Fibroblast of lung (primary cell): ENCODE results near the gene FCGR3A. TPM values are rescaled to one million over a fixed set of nuclear protein-coding genes. Genes with fewer than 3 reads are reported as not detected.
"Not testable (repeated sequence)": the region's sequence is repeated elsewhere in the genome, so short reads cannot be mapped to it uniquely, and the experiment has no call there.

Experiments used
- DNase-seq, 2 donors: peaks; one replicate each; pipeline versions ENCODE4 v3.0.0 to v3.0.0-alpha.2; 2010; ENCODE audit warnings: low read depth in 2 of 2
- H2AFZ ChIP-seq: 2 replicates; pipeline ENCODE4 v1.5.1; 2012; ENCODE audit warnings: low read length, control low read depth, inconsistent platforms
- H3K27ac ChIP-seq: 2 replicates; pipeline ENCODE4 v1.5.1; 2011; ENCODE audit warnings: low read length, control low read depth; ENCODE audit not compliant: insufficient read depth
- H3K27me3 ChIP-seq: 2 replicates; pipeline ENCODE4 v1.5.1; 2011; ENCODE audit warnings: mild to moderate bottlenecking, low read length; ENCODE audit not compliant: control insufficient read depth, insufficient read depth
- H3K36me3 ChIP-seq: 2 replicates; pipeline ENCODE4 v1.5.1; 2011; ENCODE audit warnings: low read length; ENCODE audit not compliant: control insufficient read depth, insufficient read depth
- H3K4me1 ChIP-seq: 2 replicates; pipeline ENCODE4 v1.5.1; 2011; ENCODE audit warnings: low read length; ENCODE audit not compliant: control insufficient read depth, insufficient read depth; ENCODE audit errors: extremely low read depth
- H3K4me2 ChIP-seq: 2 replicates; pipeline ENCODE4 v1.5.1; 2011; ENCODE audit warnings: low read length, control low read depth; ENCODE audit not compliant: insufficient read depth; ENCODE audit errors: extremely low read depth
- H3K4me3 ChIP-seq, 4 experiments: fragments of 200-600 bp in 1 of 4; sonication (generic) in 1 of 4; replicated peaks in 1 of 4; 2 replicates each; pipeline ENCODE4 v1.5.1; 2011 to 2016; ENCODE audit warnings: low read length in 4 of 4, low read depth in 3 of 4, mild to moderate bottlenecking in 3 of 4, control low read depth in 2 of 4, inconsistent platforms in 1 of 4, mixed read lengths in 1 of 4; ENCODE audit not compliant: insufficient read depth in 1 of 4; ENCODE audit errors: control extremely low read depth in 1 of 4
- H3K79me2 ChIP-seq: 2 replicates; pipeline ENCODE4 v1.5.1; 2012; ENCODE audit warnings: mild to moderate bottlenecking, low read length, inconsistent platforms; ENCODE audit not compliant: control insufficient read depth, insufficient read depth
- H3K9ac ChIP-seq: 2 replicates; pipeline ENCODE4 v1.5.1; 2011; ENCODE audit warnings: mild to moderate bottlenecking, low read length, control low read depth; ENCODE audit not compliant: insufficient read depth
- H3K9me3 ChIP-seq: 2 replicates; pipeline ENCODE4 v1.5.1; 2012; ENCODE audit warnings: low read depth, low read length; ENCODE audit not compliant: control insufficient read depth, insufficient read depth
- H4K20me1 ChIP-seq: 2 replicates; pipeline ENCODE4 v1.5.1; 2011; ENCODE audit warnings: low read length; ENCODE audit not compliant: control insufficient read depth, insufficient read depth; ENCODE audit errors: extremely low read depth
- polyA plus RNA-seq, 2 donors: library from polyadenylated mRNA; depleted of rRNA in 1 of 2; stranded (reverse) in 1 of 2; unstranded in 1 of 2; fragments of >200 nt; gene quantifications; 2 replicates each; pipeline ENCODE4 v1.2.1, GENCODE V29; 2011 to 2012; ENCODE audit warnings: missing spikeins in 1 of 2
- total RNA-seq: library from RNA; depleted of rRNA; stranded (reverse); fragments of >200 nt; gene quantifications from 2 replicates; pipeline ENCODE4 v1.2.1, GENCODE V29; 2014

FCGR3A gene
- total and polyA plus RNA-seq, 2 donors (not counting 1 experiment from before 2014, with no cell fraction given), result not detected

GRCh38 chr1:161557506-161558450 is 8.2 kb upstream of the FCGR3A start:
- H2AFZ ChIP-seq, H3K27me3 ChIP-seq, H3K9ac ChIP-seq, H3K4me3 ChIP-seq, H3K4me2 ChIP-seq, H3K36me3 ChIP-seq, H3K9me3 ChIP-seq, DNase-seq, H3K27ac ChIP-seq, H3K79me2 ChIP-seq, H4K20me1 ChIP-seq, H3K4me1 ChIP-seq: not testable (repeated sequence)

GRCh38 chr1:161556990-161557389 is 7.4 kb upstream of the FCGR3A start:
- not testable (repeated sequence) for H3K4me3 ChIP-seq, H3K9ac ChIP-seq, H3K9me3 ChIP-seq, H3K4me2 ChIP-seq, H2AFZ ChIP-seq, H4K20me1 ChIP-seq, H3K79me2 ChIP-seq, H3K4me1 ChIP-seq, H3K27me3 ChIP-seq, H3K36me3 ChIP-seq, DNase-seq, H3K27ac ChIP-seq

GRCh38 chr1:161556143-161556542 is 6.5 kb upstream of the FCGR3A start:
- not testable (repeated sequence) for H4K20me1 ChIP-seq, H3K36me3 ChIP-seq, H3K9ac ChIP-seq, H2AFZ ChIP-seq, H3K27ac ChIP-seq, H3K4me1 ChIP-seq, H3K9me3 ChIP-seq, H3K4me2 ChIP-seq, DNase-seq, H3K4me3 ChIP-seq, H3K79me2 ChIP-seq, H3K27me3 ChIP-seq

GRCh38 chr1:161554815-161555417 is 5.3 kb upstream of the FCGR3A start:
- DNase-seq, H3K9me3 ChIP-seq, H3K36me3 ChIP-seq, H3K79me2 ChIP-seq, H2AFZ ChIP-seq, H3K4me1 ChIP-seq, H3K9ac ChIP-seq, H3K4me3 ChIP-seq, H3K4me2 ChIP-seq, H4K20me1 ChIP-seq, H3K27ac ChIP-seq, H3K27me3 ChIP-seq: not testable (repeated sequence)

GRCh38 chr1:161554340-161554739 is 4.7 kb upstream of the FCGR3A start:
- not testable (repeated sequence) for H3K9me3 ChIP-seq, H3K9ac ChIP-seq, DNase-seq, H2AFZ ChIP-seq, H3K36me3 ChIP-seq, H3K4me1 ChIP-seq, H4K20me1 ChIP-seq, H3K79me2 ChIP-seq, H3K27ac ChIP-seq, H3K4me2 ChIP-seq, H3K27me3 ChIP-seq, H3K4me3 ChIP-seq

- not testable (repeated sequence) for H3K27ac ChIP-seq, H3K9ac ChIP-seq, H3K4me1 ChIP-seq, H4K20me1 ChIP-seq, H3K36me3 ChIP-seq, H3K4me3 ChIP-seq, H3K4me2 ChIP-seq, H3K79me2 ChIP-seq, H3K9me3 ChIP-seq, H2AFZ ChIP-seq, DNase-seq, H3K27me3 ChIP-seq
These were observed 4.0 kb upstream of the FCGR3A start for GRCh38 chr1:161553631-161554030.
